ENCODE results near the gene LIMA1.
"Not testable (repeated sequence)": the region's sequence is repeated elsewhere in the genome, so short reads cannot be mapped to it uniquely, and the experiment has no call there.

The LIMA1 gene

GRCh38 chr12:50285253-50285652, 1.9 kb upstream of the LIMA1 start:
- no peak for DNase-seq (ENCODE audit: low read depth)

- no peak for DNase-seq (ENCODE audit: low read depth)
These were observed 545 bp downstream of the LIMA1 start for GRCh38 chr12:50282721-50283228.

- DNase-seq (ENCODE audit: low read depth): no peak
These were observed 3.8 kb downstream of the LIMA1 start for GRCh38 chr12:50279501-50279900.

- no peak for DNase-seq (ENCODE audit: low read depth)
These were observed 6.2 kb downstream of the LIMA1 start for GRCh38 chr12:50276912-50277671.

GRCh38 chr12:50276068-50276467, 7.3 kb downstream of the LIMA1 start:
- DNase-seq (ENCODE audit: low read depth): no peak

GRCh38 chr12:50275556-50275955, 7.8 kb downstream of the LIMA1 start:
- no peak for DNase-seq (ENCODE audit: low read depth)

- not testable (repeated sequence) for DNase-seq (ENCODE audit: low read depth)
These were observed 8.2 kb downstream of the LIMA1 start for GRCh38 chr12:50275127-50275526.

GRCh38 chr12:50271724-50272247, 11.5 kb downstream of the LIMA1 start:
- DNase-seq (ENCODE audit: low read depth): no peak

- no peak for DNase-seq (ENCODE audit: low read depth)
These were observed 14.8 kb downstream of the LIMA1 start for GRCh38 chr12:50268482-50268881.

GRCh38 chr12:50265770-50266524, 17.4 kb downstream of the LIMA1 start:
- no peak for DNase-seq (ENCODE audit: low read depth)

- no peak for DNase-seq (ENCODE audit: low read depth)
These were observed 19.5 kb downstream of the LIMA1 start for GRCh38 chr12:50263832-50264231.

GRCh38 chr12:50261654-50262053, 21.7 kb downstream of the LIMA1 start:
- DNase-seq (ENCODE audit: low read depth): no peak

GRCh38 chr12:50258167-50258551, 25.2 kb downstream of the LIMA1 start:
- DNase-seq (ENCODE audit: low read depth): no peak

GRCh38 chr12:50257236-50258166, 25.8 kb downstream of the LIMA1 start:
- DNase-seq (ENCODE audit: low read depth): no peak

GRCh38 chr12:50256761-50257160, 26.6 kb downstream of the LIMA1 start:
- no peak for DNase-seq (ENCODE audit: low read depth)

GRCh38 chr12:50252977-50253602, 30.2 kb downstream of the LIMA1 start:
- no peak for DNase-seq (ENCODE audit: low read depth)

GRCh38 chr12:50251619-50252252, 31.6 kb downstream of the LIMA1 start:
- DNase-seq (ENCODE audit: low read depth): no peak

GRCh38 chr12:50249464-50250182, 33.7 kb downstream of the LIMA1 start:
- DNase-seq (ENCODE audit: low read depth): no peak

GRCh38 chr12:50248883-50249282, 34.4 kb downstream of the LIMA1 start:
- no peak for DNase-seq (ENCODE audit: low read depth)

- DNase-seq (ENCODE audit: low read depth): no peak
These were observed 34.9 kb downstream of the LIMA1 start for GRCh38 chr12:50248411-50248810.

All from GM04503 (cell line).